ENCODE data around the gene KIF26B. TPM values are rescaled to one million over a fixed set of nuclear protein-coding genes. Genes with fewer than 3 reads are reported as not detected.

KIF26B gene
- total RNA-seq, 4 donors from 2014 or later, result 3.6 to 7.0 (median 5.2) TPM

GRCh38 chr1:245599371-245600174, 444.8 kb downstream of the KIF26B start:
- Histone ChIP-seq H3K9me3 (no peaks in the 10 kb centered on the region), H3K27ac (no peak overlapping the region), H3K27me3 (no peaks in the 10 kb centered on the region), H3K4me3 (no peak overlapping the region), H3K4me1 (peaks cover 4% of the 10 kb centered on the region), H3K36me3 (no peaks in the 10 kb centered on the region)
- WGBS, result 82% methylated on average over 16 of the region's 16 CpGs
- DNase-seq (ENCODE audit: low spot score in 2 of 2), result no peak
- no peak for TF ChIP-seq POLR2A (IDR thresholded peaks at IDR 0.05)
- no peak for TF ChIP-seq CTCF (IDR thresholded peaks at IDR 0.05)
- no peak for TF ChIP-seq POLR2AphosphoS5 (IDR thresholded peaks at IDR 0.05)
- TF ChIP-seq EP300 (IDR thresholded peaks at IDR 0.05), result no peak

- TF ChIP-seq POLR2A (IDR thresholded peaks at IDR 0.05), result no peak
- no peak for TF ChIP-seq CTCF (IDR thresholded peaks at IDR 0.05)
- TF ChIP-seq EP300 (IDR thresholded peaks at IDR 0.05), result no peak
- no peak for TF ChIP-seq POLR2AphosphoS5 (IDR thresholded peaks at IDR 0.05)
- Histone ChIP-seq H3K36me3 (no peaks in the 10 kb centered on the region), H3K27me3 (no peaks in the 10 kb centered on the region), H3K27ac (no peak overlapping the region), H3K4me3 (no peak overlapping the region), H3K9me3 (no peaks in the 10 kb centered on the region), H3K4me1 (peaks cover 10% of the 10 kb centered on the region)
- 76% methylated on average over 4 of the region's 4 CpGs for WGBS
- no peak for DNase-seq (ENCODE audit: low spot score in 2 of 2)
These were observed 445.9 kb downstream of the KIF26B start for GRCh38 chr1:245600658-245601057.

- Histone ChIP-seq H3K4me1 (peaks cover 11% of the 10 kb centered on the region), H3K9me3 (no peaks in the 10 kb centered on the region), H3K27ac (no peak overlapping the region), H3K4me3 (no peak overlapping the region), H3K36me3 (no peaks in the 10 kb centered on the region), H3K27me3 (no peaks in the 10 kb centered on the region)
- no peak for TF ChIP-seq CTCF (IDR thresholded peaks at IDR 0.05)
- no peak for TF ChIP-seq EP300 (IDR thresholded peaks at IDR 0.05)
- TF ChIP-seq POLR2A (IDR thresholded peaks at IDR 0.05), result no peak
- TF ChIP-seq POLR2AphosphoS5 (IDR thresholded peaks at IDR 0.05), result no peak
- WGBS, result 92% methylated on average over 6 of the region's 6 CpGs
- no peak for DNase-seq (ENCODE audit: low spot score in 2 of 2)
These were observed 448.6 kb downstream of the KIF26B start for GRCh38 chr1:245603311-245603865.

GRCh38 chr1:245604979-245605378, 450.2 kb downstream of the KIF26B start:
- H3K4me1 ChIP-seq, result peaks cover 7% of the 10 kb centered on the region
- no peaks in the 10 kb centered on the region for H3K36me3 ChIP-seq
- no peak overlapping the region for H3K4me3 ChIP-seq
- no peak for DNase-seq (ENCODE audit: low spot score in 2 of 2)
- no peaks in the 10 kb centered on the region for H3K9me3 ChIP-seq
- TF ChIP-seq POLR2A (IDR thresholded peaks at IDR 0.05) (no peak), EP300 (IDR thresholded peaks at IDR 0.05) (no peak), POLR2AphosphoS5 (IDR thresholded peaks at IDR 0.05) (no peak), CTCF (IDR thresholded peaks at IDR 0.05) (no peak)
- H3K27me3 ChIP-seq, result no peaks in the 10 kb centered on the region
- WGBS, result 83% methylated on average over 8 of the region's 9 CpGs
- H3K27ac ChIP-seq, result no peak overlapping the region

GRCh38 chr1:245605480-245606156, 450.8 kb downstream of the KIF26B start:
- no peak for TF ChIP-seq POLR2A (IDR thresholded peaks at IDR 0.05)
- 25% methylated on average over 10 of the region's 14 CpGs for WGBS
- no peak overlapping the region for H3K4me3 ChIP-seq
- no peak overlapping the region for H3K27ac ChIP-seq
- no peaks in the 10 kb centered on the region for H3K36me3 ChIP-seq
- H3K4me1 ChIP-seq, result peaks cover 7% of the 10 kb centered on the region
- no peak for DNase-seq (ENCODE audit: low spot score in 2 of 2)
- no peaks in the 10 kb centered on the region for H3K9me3 ChIP-seq
- no peaks in the 10 kb centered on the region for H3K27me3 ChIP-seq

Measured in suprapubic skin (tissue), 4 donors.